ENCODE measurements around the gene LRRC75A.
"Not testable (repeated sequence)": the region's sequence is repeated elsewhere in the genome, so short reads cannot be mapped to it uniquely, and the experiment has no call there.

Gene LRRC75A

GRCh38 chr17:16423226-16423872, 68.6 kb downstream of the LRRC75A start:
- H3K27ac Mint-ChIP-seq, result no peak overlapping the region
- H3K4me3 Mint-ChIP-seq, result no peak overlapping the region
- H3K4me1 Mint-ChIP-seq, result peaks cover 26% of the 10 kb centered on the region
- ATAC-seq (no peak), DNase-seq (no peak)
- no peaks in the 10 kb centered on the region for H3K27me3 Mint-ChIP-seq
- H3K9me3 Mint-ChIP-seq, result no peaks in the 10 kb centered on the region

GRCh38 chr17:16422416-16422815, 69.6 kb downstream of the LRRC75A start:
- H3K27me3 Mint-ChIP-seq, result no peaks in the 10 kb centered on the region
- no peak for DNase-seq
- peaks cover 35% of the 10 kb centered on the region for H3K4me1 Mint-ChIP-seq
- H3K27ac Mint-ChIP-seq, result peak overlapping the region in 1 of 2 donors; percentile 27
- ATAC-seq, result no peak
- H3K4me3 Mint-ChIP-seq, result no peak overlapping the region
- no peaks in the 10 kb centered on the region for H3K9me3 Mint-ChIP-seq

GRCh38 chr17:16419929-16420271, 72.1 kb downstream of the LRRC75A start:
- Mint-ChIP-seq H3K4me1 (peaks cover 50% of the 10 kb centered on the region), H3K27ac (peak overlapping the region in 1 of 2 donors; percentile 12), H3K9me3 (no peaks in the 10 kb centered on the region), H3K27me3 (no peaks in the 10 kb centered on the region), H3K4me3 (peak overlapping the region; percentile 76 to 97)
- peak; percentile 16 for ATAC-seq
- peak; percentile 43 to 69 for DNase-seq

GRCh38 chr17:16419074-16419928, 72.7 kb downstream of the LRRC75A start:
- ATAC-seq (peak; percentile 80), DNase-seq (peak; percentile 38 to 83)
- Mint-ChIP-seq H3K9me3 (no peaks in the 10 kb centered on the region), H3K4me3 (peak overlapping the region; percentile 76 to 97), H3K27ac (peak overlapping the region; percentile 12 to 90), H3K27me3 (no peaks in the 10 kb centered on the region), H3K4me1 (peaks cover 56% of the 10 kb centered on the region)

- Mint-ChIP-seq H3K27ac (peak overlapping the region; percentile 90 to 95), H3K4me3 (peak overlapping the region; percentile 76 to 97), H3K27me3 (no peaks in the 10 kb centered on the region), H3K4me1 (peaks cover 60% of the 10 kb centered on the region), H3K9me3 (no peaks in the 10 kb centered on the region)
- ATAC-seq (peak; percentile 48), DNase-seq (peak in 1 of 2 donors; percentile 46)
These were observed 73.3 kb downstream of the LRRC75A start for GRCh38 chr17:16418685-16419068.

GRCh38 chr17:16417896-16418684, 73.9 kb downstream of the LRRC75A start:
- H3K4me1 Mint-ChIP-seq, result peaks cover 60% of the 10 kb centered on the region
- peak overlapping the region; percentile 76 to 97 for H3K4me3 Mint-ChIP-seq
- ATAC-seq, result no peak
- DNase-seq, result no peak
- H3K27ac Mint-ChIP-seq, result peak overlapping the region; percentile 90 to 95
- H3K9me3 Mint-ChIP-seq, result no peaks in the 10 kb centered on the region
- H3K27me3 Mint-ChIP-seq, result no peaks in the 10 kb centered on the region

- no peak for DNase-seq
- ATAC-seq, result no peak
- Mint-ChIP-seq H3K4me3 (peak overlapping the region; percentile 94 to 97), H3K9me3 (no peaks in the 10 kb centered on the region), H3K27ac (peak overlapping the region; percentile 89 to 97), H3K27me3 (no peaks in the 10 kb centered on the region), H3K4me1 (peaks cover 60% of the 10 kb centered on the region)
These were observed 74.6 kb downstream of the LRRC75A start for GRCh38 chr17:16417399-16417798.

GRCh38 chr17:16415031-16415924, 76.7 kb downstream of the LRRC75A start, which contains the start of gene TRPV2:
Gene TRPV2 (plus strand): TSS chr17:16415571. CDS start chr17:16417669, 2,098 bp downstream.
- Mint-ChIP-seq H3K4me3 (peak within 1 kb of the TSS; percentile 94 to 97), H3K27ac (peak within 1 kb of the TSS; percentile 97 to 99), H3K27me3 (no peaks in the 10 kb centered on the region), H3K9me3 (no peaks in the 10 kb centered on the region), H3K4me1 (peaks cover 53% of the 10 kb centered on the region)
- DNase-seq (peak; percentile 37 to 51), ATAC-seq (no peak)

GRCh38 chr17:16407911-16408588, 83.9 kb downstream of the LRRC75A start:
- Mint-ChIP-seq H3K4me3 (peak overlapping the region; percentile 10 to 33), H3K27me3 (peaks cover 24% of the 10 kb centered on the region), H3K27ac (no peak overlapping the region), H3K4me1 (peaks cover 19% of the 10 kb centered on the region), H3K9me3 (no peaks in the 10 kb centered on the region)
- DNase-seq, result no peak
- ATAC-seq, result peak; percentile 59

- ATAC-seq, result peak; percentile 53
- H3K9me3 Mint-ChIP-seq, result no peaks in the 10 kb centered on the region
These were observed 85.0 kb downstream of the LRRC75A start for GRCh38 chr17:16406742-16407674.

GRCh38 chr17:16403847-16404246, 88.1 kb downstream of the LRRC75A start:
- H3K27ac Mint-ChIP-seq, H3K4me3 Mint-ChIP-seq, H3K9me3 Mint-ChIP-seq, DNase-seq, ATAC-seq: not testable (repeated sequence)
- Mint-ChIP-seq H3K4me1 (peaks cover 20% of the 10 kb centered on the region), H3K27me3 (peaks cover 26% of the 10 kb centered on the region)

More at GRCh38 chr17:16406742-16407674, 85.0 kb downstream of the LRRC75A start:
- no peak for DNase-seq
- H3K4me3 Mint-ChIP-seq, result peak overlapping the region; percentile 59 to 78
- H3K27me3 Mint-ChIP-seq, result peaks cover 24% of the 10 kb centered on the region
- H3K27ac Mint-ChIP-seq, result no peak overlapping the region
- peaks cover 19% of the 10 kb centered on the region for H3K4me1 Mint-ChIP-seq

GRCh38 chr17:16398270-16399267, 93.4 kb downstream of the LRRC75A start:
- Mint-ChIP-seq H3K4me3 (no peak overlapping the region), H3K27me3 (peaks cover 10% of the 10 kb centered on the region)

More at GRCh38 chr17:16398270-16399267, 93.4 kb downstream of the LRRC75A start:
- Mint-ChIP-seq H3K27ac (peak overlapping the region in 1 of 2 donors; percentile 36), H3K9me3 (no peaks in the 10 kb centered on the region), H3K4me1 (peaks cover 9% of the 10 kb centered on the region)
- peak; percentile 69 for ATAC-seq
- DNase-seq, result no peak
